ENCODE data around the gene DDHD1. TPM values are rescaled to one million over a fixed set of nuclear protein-coding genes. Genes with fewer than 3 reads are reported as not detected.

DDHD1 gene
- total RNA-seq, 1 donor from 2014 or later = 59.8 TPM

DNA sequence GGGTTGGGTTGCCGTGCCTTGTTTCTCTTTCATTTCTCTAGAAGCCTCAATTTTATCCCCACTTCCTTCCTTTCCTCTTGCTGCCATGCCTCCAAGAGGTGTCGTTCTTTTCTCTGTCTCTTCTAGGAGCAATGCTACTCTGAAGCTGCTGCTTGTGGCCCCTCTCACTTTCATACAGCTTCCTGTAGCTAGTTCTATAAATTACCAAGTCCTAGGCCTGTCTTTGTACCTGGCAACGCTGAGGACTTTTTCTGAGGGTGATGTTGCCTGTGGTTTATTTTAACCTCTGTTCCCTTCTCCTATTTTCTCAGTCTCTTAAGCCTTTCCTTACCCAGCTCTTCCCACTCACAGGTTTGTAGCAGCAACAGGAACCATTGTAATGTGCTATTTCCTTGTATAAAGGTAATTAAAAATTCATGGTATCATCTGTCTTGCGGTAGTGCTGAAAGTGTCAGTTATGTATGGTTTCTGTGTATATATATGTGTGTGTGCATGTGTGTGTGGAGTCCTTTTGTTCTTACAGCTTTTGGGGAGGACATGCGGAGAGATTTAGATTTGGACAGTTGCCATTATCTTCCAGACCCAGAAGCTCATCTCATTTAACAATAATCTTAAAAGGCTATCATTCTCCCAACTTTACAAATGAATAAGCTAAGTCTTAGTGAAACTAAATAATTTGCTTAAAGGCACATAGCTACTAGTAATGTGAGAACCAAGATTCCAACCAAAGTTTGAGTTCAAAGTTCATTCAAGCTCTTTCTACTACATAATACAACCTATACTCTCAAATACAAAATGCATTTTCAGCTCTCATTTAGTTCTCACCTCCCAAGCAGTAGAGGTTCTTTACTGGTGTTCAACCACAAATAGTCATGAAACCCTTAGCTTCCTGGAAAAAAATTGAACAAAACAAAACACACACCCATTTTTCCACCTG is 43.8 kb downstream of the DDHD1 start:
- peaks cover under 1% of the 10 kb centered on the region for H3K4me1 Mint-ChIP-seq
- H3K36me3 Mint-ChIP-seq (ENCODE audit: low read depth) = no peaks in the 10 kb centered on the region
- ATAC-seq (ENCODE audit: low read depth) (peak; percentile 42), DNase-seq (no peak)
- intact Hi-C loops (cut with micrococcal nuclease) = loop anchor here (1.0 to 2.0 kb wide), 3 partner anchors 17 to 108 kb away; partner anchors contain the start of gene DDHD1
- CTCF ChIA-PET = interaction anchor here (1.0 to 1.5 kb wide), 2 partner anchors 13 to 42 kb away, joined by 3 to 4 read pairs; no protein-coding TSS in a partner anchor
- POLR2A ChIA-PET = interaction anchor here (0.5 to 5.3 kb wide), 6 partner anchors 17 to 1754 kb away, joined by 3 to 68 read pairs (median 6); partner anchors contain the start of gene DDHD1
- H3K4me3 Mint-ChIP-seq = no peak overlapping the region
- H3K27ac Mint-ChIP-seq = no peak overlapping the region
- H3K27me3 Mint-ChIP-seq = no peaks in the 10 kb centered on the region
- H3K9me3 Mint-ChIP-seq = no peaks in the 10 kb centered on the region
- TF ChIP-seq, protein P1, sequence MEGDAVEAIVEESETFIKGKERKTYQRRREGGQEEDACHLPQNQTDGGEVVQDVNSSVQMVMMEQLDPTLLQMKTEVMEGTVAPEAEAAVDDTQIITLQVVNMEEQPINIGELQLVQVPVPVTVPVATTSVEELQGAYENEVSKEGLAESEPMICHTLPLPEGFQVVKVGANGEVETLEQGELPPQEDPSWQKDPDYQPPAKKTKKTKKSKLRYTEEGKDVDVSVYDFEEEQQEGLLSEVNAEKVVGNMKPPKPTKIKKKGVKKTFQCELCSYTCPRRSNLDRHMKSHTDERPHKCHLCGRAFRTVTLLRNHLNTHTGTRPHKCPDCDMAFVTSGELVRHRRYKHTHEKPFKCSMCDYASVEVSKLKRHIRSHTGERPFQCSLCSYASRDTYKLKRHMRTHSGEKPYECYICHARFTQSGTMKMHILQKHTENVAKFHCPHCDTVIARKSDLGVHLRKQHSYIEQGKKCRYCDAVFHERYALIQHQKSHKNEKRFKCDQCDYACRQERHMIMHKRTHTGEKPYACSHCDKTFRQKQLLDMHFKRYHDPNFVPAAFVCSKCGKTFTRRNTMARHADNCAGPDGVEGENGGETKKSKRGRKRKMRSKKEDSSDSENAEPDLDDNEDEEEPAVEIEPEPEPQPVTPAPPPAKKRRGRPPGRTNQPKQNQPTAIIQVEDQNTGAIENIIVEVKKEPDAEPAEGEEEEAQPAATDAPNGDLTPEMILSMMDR (IDR thresholded peaks at IDR 0.05) = no peak

DNA sequence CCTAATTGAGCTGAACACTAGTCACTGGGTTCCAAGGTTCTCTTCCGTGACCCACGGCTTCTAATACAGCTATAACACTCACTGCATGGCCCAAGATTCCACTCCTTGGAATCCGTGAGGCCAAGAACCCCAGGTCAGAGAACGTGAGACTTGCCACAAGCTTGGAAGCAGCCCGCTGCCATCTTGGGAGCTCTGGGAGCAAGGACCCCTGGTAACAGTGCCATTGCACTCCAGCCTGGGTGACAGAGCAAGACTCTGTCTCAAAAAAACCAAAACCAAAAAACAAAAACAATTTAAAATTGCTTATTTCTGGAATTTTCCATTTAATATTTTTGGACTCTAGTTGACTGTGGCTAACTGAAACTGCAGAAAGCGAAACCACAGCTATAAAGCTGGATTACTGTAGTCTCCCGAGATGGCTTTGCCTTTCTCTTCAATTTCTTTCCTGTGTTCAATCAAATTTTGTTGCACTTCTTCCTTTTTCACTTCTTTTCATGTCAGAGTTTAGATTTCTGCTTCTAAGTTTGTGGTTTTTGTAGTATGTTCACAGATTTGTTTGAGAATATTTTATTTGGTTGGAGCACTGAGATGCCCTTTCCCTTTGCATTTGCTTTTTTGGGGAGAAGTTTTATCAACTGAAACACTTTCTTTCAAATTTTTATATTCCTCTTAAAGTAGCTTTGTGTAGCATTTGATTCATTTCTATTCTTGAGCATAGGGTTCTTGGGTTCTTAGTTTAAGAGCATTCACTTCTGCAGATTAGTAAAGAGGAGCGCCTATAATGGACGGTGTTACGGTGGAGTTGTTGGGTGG is 44.6 kb downstream of the DDHD1 start:
- no peak overlapping the region for H3K27ac Mint-ChIP-seq
- intact Hi-C loops (cut with micrococcal nuclease) = loop anchor here (1.0 to 2.0 kb wide), 3 partner anchors 18 to 109 kb away; partner anchors contain the start of gene DDHD1
- POLR2A ChIA-PET = interaction anchor here (0.8 to 5.3 kb wide), 3 partner anchors 19 to 44 kb away, joined by 3 to 68 read pairs (median 6); partner anchors contain the start of gene DDHD1

DNA sequence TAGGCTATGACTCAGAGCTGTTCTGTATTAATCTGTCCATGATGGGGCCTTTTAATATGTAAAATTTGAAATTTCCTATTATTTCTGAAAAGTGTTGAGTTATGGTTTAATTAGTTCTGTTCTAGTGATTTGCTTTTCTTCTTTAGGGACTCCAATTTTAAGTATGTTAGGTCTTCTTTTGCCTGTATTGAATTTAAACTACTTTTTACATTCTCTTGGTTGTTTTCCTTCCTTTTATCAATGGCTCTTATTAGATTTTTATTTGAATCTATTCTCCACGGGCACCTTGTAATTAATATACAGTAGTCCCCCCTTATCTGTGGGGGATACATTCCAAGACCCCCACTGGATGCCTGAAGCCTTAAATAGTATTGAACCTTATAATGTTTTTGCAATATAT is 46.4 kb downstream of the DDHD1 start:
- H3K4me3 Mint-ChIP-seq = no peak overlapping the region
- peaks cover 14% of the 10 kb centered on the region for H3K36me3 Mint-ChIP-seq (ENCODE audit: low read depth)
- no peaks in the 10 kb centered on the region for H3K27me3 Mint-ChIP-seq
- DNase-seq (no peak), ATAC-seq (ENCODE audit: low read depth) (no peak)
- no peak overlapping the region for H3K27ac Mint-ChIP-seq
- TF ChIP-seq, protein P1 (IDR thresholded peaks at IDR 0.05) = no peak
- no peaks in the 10 kb centered on the region for H3K9me3 Mint-ChIP-seq
- H3K4me1 Mint-ChIP-seq = peaks cover 4% of the 10 kb centered on the region
- ChIA-PET CTCF (interaction anchor here (1.3 kb wide), 1 partner anchor 51 kb away, joined by 3 read pairs; no protein-coding TSS in a partner anchor), POLR2A (no interaction called here)
- intact Hi-C loops (cut with micrococcal nuclease) = no loop called here

More for the DNA sequence above, 44.6 kb downstream of the DDHD1 start:
- peaks cover 3% of the 10 kb centered on the region for H3K36me3 Mint-ChIP-seq (ENCODE audit: low read depth)
- TF ChIP-seq, protein P1 (IDR thresholded peaks at IDR 0.05) = no peak
- ATAC-seq (ENCODE audit: low read depth) = peak; percentile 87
- H3K27me3 Mint-ChIP-seq = no peaks in the 10 kb centered on the region
- H3K9me3 Mint-ChIP-seq = no peaks in the 10 kb centered on the region
- H3K4me1 Mint-ChIP-seq = peaks cover 2% of the 10 kb centered on the region
- CTCF ChIA-PET = interaction anchor here (1.5 kb wide), 2 partner anchors 12 to 44 kb away, joined by 3 read pairs; no protein-coding TSS in a partner anchor
- no peak overlapping the region for H3K4me3 Mint-ChIP-seq
- DNase-seq = no peak

DNA sequence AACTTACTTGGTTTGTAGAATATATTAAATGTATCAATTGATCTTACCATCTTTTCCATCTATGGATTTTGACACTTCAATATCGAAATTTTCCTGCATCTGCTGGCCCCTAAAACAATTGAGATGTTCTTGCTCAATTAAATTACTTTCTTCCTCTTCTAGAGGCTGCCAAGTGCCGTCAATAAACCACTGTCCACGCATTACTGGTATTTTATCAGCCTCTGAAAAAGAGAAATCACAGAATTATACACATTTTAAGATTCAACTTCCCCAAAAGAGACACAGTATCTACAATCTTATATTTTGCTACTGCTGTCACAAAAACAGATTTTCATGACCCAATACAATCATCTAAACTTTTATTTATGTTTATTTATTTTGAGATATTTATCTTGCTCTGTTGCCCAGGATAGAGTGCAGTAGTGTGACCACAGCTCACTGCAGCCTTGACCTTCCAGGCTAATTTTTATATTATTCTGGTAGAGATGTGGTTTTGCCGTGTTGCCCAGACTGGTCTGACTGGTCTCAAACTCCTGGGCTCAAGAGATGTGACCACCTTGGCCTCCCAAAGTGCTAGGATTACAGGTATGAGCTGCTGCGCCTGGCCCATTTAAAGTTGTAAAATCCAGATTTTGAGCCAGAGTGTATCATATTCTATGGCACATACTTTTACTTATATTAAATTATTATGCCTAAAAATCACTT is 49.3 kb downstream of the DDHD1 start:
- ChIA-PET CTCF (no interaction called here), POLR2A (no interaction called here)
- TF ChIP-seq, protein P1 (IDR thresholded peaks at IDR 0.05) = no peak
- Mint-ChIP-seq H3K27ac (no peak overlapping the region), H3K27me3 (no peaks in the 10 kb centered on the region), H3K4me3 (no peak overlapping the region), H3K4me1 (peaks cover 5% of the 10 kb centered on the region), H3K9me3 (no peaks in the 10 kb centered on the region), H3K36me3 (ENCODE audit: low read depth) (peaks cover 25% of the 10 kb centered on the region)
- intact Hi-C loops (cut with micrococcal nuclease) = no loop called here
- ATAC-seq (ENCODE audit: low read depth) (no peak), DNase-seq (no peak)
